Small intestine (tissue), 7 donors: ENCODE data around the gene WDR59. TPM values are rescaled to one million over a fixed set of nuclear protein-coding genes. Genes with fewer than 3 reads are reported as not detected.

ENCODE experiments used
- DNase-seq, 2 donors: peaks; one replicate each; pipeline versions ENCODE4 v3.0.0 to v3.0.0-alpha.2; 2013
- FAIRE-seq: peaks from 2 replicates; lab custom pipeline; 2012; peaks lifted over from hg19 to GRCh38; lab: Jason Lieb, UNC
- H3K27ac ChIP-seq, 3 donors: one replicate each; pipeline ENCODE4 v1.5.1; 2013; ENCODE audit warnings: low read length in 2 of 3, mild to moderate bottlenecking in 2 of 3, control low read depth in 1 of 3, inconsistent platforms in 1 of 3, low read depth in 1 of 3, moderate library complexity in 1 of 3
- H3K27me3 ChIP-seq, 3 donors: one replicate each; pipeline ENCODE4 v1.6.1; 2013; ENCODE audit warnings: low read length in 3 of 3, inconsistent platforms in 1 of 3; ENCODE audit not compliant: control insufficient read depth in 3 of 3, insufficient read depth in 3 of 3
- H3K36me3 ChIP-seq, 3 donors: one replicate each; pipeline ENCODE4 v1.6.1; 2013; ENCODE audit warnings: low read length in 3 of 3, inconsistent platforms in 1 of 3, low read depth in 1 of 3, mild to moderate bottlenecking in 1 of 3, moderate library complexity in 1 of 3; ENCODE audit not compliant: control insufficient read depth in 3 of 3, insufficient read depth in 2 of 3
- H3K4me1 ChIP-seq, 3 donors: one replicate each; pipeline ENCODE4 v1.6.1; 2013; ENCODE audit warnings: low read length in 2 of 3, inconsistent platforms in 1 of 3, low read depth in 1 of 3, mild to moderate bottlenecking in 1 of 3, moderate library complexity in 1 of 3; ENCODE audit not compliant: control insufficient read depth in 3 of 3, insufficient read depth in 2 of 3
- H3K4me3 ChIP-seq, 3 donors: one replicate each; pipeline ENCODE4 v1.5.1; 2013; ENCODE audit warnings: low read length in 3 of 3, control low read depth in 1 of 3, inconsistent platforms in 1 of 3, low read depth in 1 of 3, mild to moderate bottlenecking in 1 of 3, moderate library complexity in 1 of 3
- H3K9me3 ChIP-seq, 2 donors: one replicate each; pipeline ENCODE4 v1.6.1; 2013; ENCODE audit warnings: low read depth in 1 of 2, low read length in 1 of 2; ENCODE audit not compliant: control insufficient read depth in 2 of 2, insufficient read depth in 1 of 2
- WGBS, 3 donors: extraction: QIAGEN DNeasy Blood & Tissue Kit; methylation state at CpG; one replicate each; pipeline ENCODE4 v1.1.7; 2013; 5-methylcytosine and 5-hydroxymethylcytosine counted together
- polyA plus RNA-seq, 4 donors: library from polyadenylated mRNA; stranded (reverse) in 3 of 4; unstranded in 1 of 4; fragments of 200-250 nt in 3 of 4; fragments of 120-200 nt in 1 of 4; gene quantifications; one replicate each; pipeline versions ENCODE4 v1.2.1 to v1.2.3, GENCODE V29; 2013
- donor health status: healthy with polysubstance abuse.
- donor health status: control.
- donor health status: control.
- donor health status: Bipolar disorder and iron deficiency.
- donor health status: healthy.

Gene WDR59
- polyA plus RNA-seq, 4 donors: 13.9 to 68.9 (median 25.2) TPM

- DNase-seq (no peak), FAIRE-seq (no peak)
- Histone ChIP-seq H3K9me3 (no peaks in the 10 kb centered on the region), H3K4me3 (no peak overlapping the region), H3K27me3 (no peaks in the 10 kb centered on the region), H3K27ac (no peak overlapping the region), H3K4me1 (peaks cover 0 to 14% (median 0%) of the 10 kb centered on the region in 3 donors), H3K36me3 (no peaks in the 10 kb centered on the region)
- 74 to 90% (median 77%) methylated on average over 8 of the region's 8 CpGs for WGBS, 3 donors
These were observed 2.2 kb upstream of the WDR59 start for GRCh38 chr16:74987027-74987681.

GRCh38 chr16:74984194-74984528 is 762 bp downstream of the WDR59 start:
- Histone ChIP-seq H3K27me3 (no peaks in the 10 kb centered on the region), H3K4me3 (peak overlapping the region; percentile 73 to 91 (median 74)), H3K36me3 (peaks cover 0 to 10% (median 0%) of the 10 kb centered on the region in 3 donors), H3K27ac (peak overlapping the region in 2 of 3 donors; percentile 61 to 78), H3K4me1 (no peaks in the 10 kb centered on the region), H3K9me3 (no peaks in the 10 kb centered on the region)
- FAIRE-seq (no peak), DNase-seq (no peak)
- 16 to 24% (median 20%) methylated on average over 12 to 13 of the region's 13 CpGs for WGBS, 3 donors

GRCh38 chr16:74982256-74982655 is 2.7 kb downstream of the WDR59 start:
- WGBS, 3 donors: 57 to 77% (median 74%) methylated on average over 1 of the region's 1 CpG
- no peak for FAIRE-seq

GRCh38 chr16:74975591-74975990 is 9.3 kb downstream of the WDR59 start:
- FAIRE-seq: no peak

More at GRCh38 chr16:74982256-74982655, 2.7 kb downstream of the WDR59 start:
- Histone ChIP-seq H3K9me3 (no peaks in the 10 kb centered on the region), H3K27ac (no peak overlapping the region), H3K27me3 (no peaks in the 10 kb centered on the region), H3K36me3 (peaks cover 0 to 19% (median 3%) of the 10 kb centered on the region in 3 donors), H3K4me3 (no peak overlapping the region), H3K4me1 (no peaks in the 10 kb centered on the region)
- DNase-seq: no peak

GRCh38 chr16:74973304-74973703 is 11.6 kb downstream of the WDR59 start:
- DNase-seq (no peak), FAIRE-seq (no peak)
- Histone ChIP-seq H3K9me3 (no peaks in the 10 kb centered on the region), H3K4me1 (no peaks in the 10 kb centered on the region), H3K36me3 (peaks cover 2 to 31% (median 2%) of the 10 kb centered on the region in 3 donors), H3K4me3 (no peak overlapping the region), H3K27me3 (no peaks in the 10 kb centered on the region), H3K27ac (no peak overlapping the region)
- WGBS, 3 donors: 91 to 97% (median 92%) methylated on average over 10 of the region's 10 CpGs

More at GRCh38 chr16:74975591-74975990, 9.3 kb downstream of the WDR59 start:
- Histone ChIP-seq H3K4me1 (no peaks in the 10 kb centered on the region), H3K27me3 (no peaks in the 10 kb centered on the region), H3K27ac (no peak overlapping the region), H3K4me3 (no peak overlapping the region), H3K9me3 (no peaks in the 10 kb centered on the region), H3K36me3 (peaks cover 2 to 35% (median 4%) of the 10 kb centered on the region in 3 donors)
- 82 to 91% (median 90%) methylated on average over 5 of the region's 5 CpGs for WGBS, 3 donors
- no peak for DNase-seq

GRCh38 chr16:74954763-74955162 is 30.2 kb downstream of the WDR59 start:
- Histone ChIP-seq H3K27ac (no peak overlapping the region), H3K4me3 (no peak overlapping the region), H3K4me1 (no peaks in the 10 kb centered on the region), H3K9me3 (no peaks in the 10 kb centered on the region), H3K36me3 (peaks cover 3 to 63% (median 23%) of the 10 kb centered on the region in 3 donors), H3K27me3 (no peaks in the 10 kb centered on the region)
- FAIRE-seq (no peak), DNase-seq (no peak)
- 91 to 96% (median 93%) methylated on average over 4 of the region's 4 CpGs for WGBS, 3 donors

- Histone ChIP-seq H3K36me3 (peaks cover 6 to 64% (median 20%) of the 10 kb centered on the region in 3 donors), H3K27ac (no peak overlapping the region), H3K27me3 (no peaks in the 10 kb centered on the region), H3K4me3 (no peak overlapping the region), H3K9me3 (no peaks in the 10 kb centered on the region), H3K4me1 (no peaks in the 10 kb centered on the region)
- FAIRE-seq (no peak), DNase-seq (no peak)
- WGBS, 3 donors: 82 to 89% (median 85%) methylated on average over 4 of the region's 4 CpGs
These were observed 33.2 kb downstream of the WDR59 start for GRCh38 chr16:74951681-74952080.

- H3K27ac ChIP-seq: no peak overlapping the region
- FAIRE-seq: no peak
- H3K9me3 ChIP-seq: no peaks in the 10 kb centered on the region
- no peaks in the 10 kb centered on the region for H3K4me1 ChIP-seq
- no peak overlapping the region for H3K4me3 ChIP-seq
- peaks cover 6 to 64% (median 18%) of the 10 kb centered on the region in 3 donors for H3K36me3 ChIP-seq
- 94 to 96% (median 95%) methylated on average over 11 of the region's 11 CpGs for WGBS, 3 donors
- H3K27me3 ChIP-seq: no peaks in the 10 kb centered on the region
- DNase-seq: no peak
These were observed 33.7 kb downstream of the WDR59 start for GRCh38 chr16:74951206-74951605.
